Measurements from ENCODE around the gene C2orf80. TPM values are rescaled to one million over a fixed set of nuclear protein-coding genes. Genes with fewer than 3 reads are reported as not detected.
A peak's percentile ranks its signal among the peaks of the same experiment; 100 is the strongest.

C2orf80 gene
- total and polyA plus RNA-seq, 2 experiments from 2014 or later = 0.92 TPM; not detected in 1

GRCh38 chr2:208204166-208204565 is 14.3 kb upstream of the C2orf80 start:
- Mint-ChIP-seq H3K36me3 (ENCODE audit: low read depth) (no peaks in the 10 kb centered on the region), H3K27ac (no peak overlapping the region), H3K4me3 (no peak overlapping the region), H3K27me3 (ENCODE audit: insufficient read depth, low read depth, poor library complexity) (peaks cover 2% of the 10 kb centered on the region), H3K9me3 (no peaks in the 10 kb centered on the region), H3K4me1 (no peaks in the 10 kb centered on the region)
- Histone ChIP-seq H3K79me2 (replicated peaks; ENCODE audit: insufficient read depth) (no peaks in the 10 kb centered on the region), H3K36me3 (ENCODE audit: insufficient read depth) (no peaks in the 10 kb centered on the region), H3K27me3 (ENCODE audit: insufficient read depth) (no peaks in the 10 kb centered on the region), H4K20me1 (replicated peaks; ENCODE audit: insufficient read depth) (no peaks in the 10 kb centered on the region), H3K4me3 (no peak overlapping the region), H2AFZ (peak overlapping the region; percentile 77; the same call in 1 of the 2 replicates), H3K4me2 (no peak overlapping the region), H3K9me2 (ENCODE audit: insufficient read depth) (no peaks in the 10 kb centered on the region; the same call in 1 of the 2 replicates), H3F3A (replicated peaks; ENCODE audit: low read depth) (no peaks in the 10 kb centered on the region), H3K4me1 (ENCODE audit: insufficient read depth) (no peaks in the 10 kb centered on the region), H3K27ac (ENCODE audit: low read depth) (no peak overlapping the region)
- DNase-seq (ENCODE audit: low spot score) (no peak), ATAC-seq (no peak)
- TF ChIP-seq STAT1 (IDR thresholded peaks at IDR 0.05; ENCODE audit: unreplicated experiment) (no peak), EZH2phosphoT487 (IDR thresholded peaks at IDR 0.05; ENCODE audit: unreplicated experiment) (no peak), ETS1 (IDR thresholded peaks at IDR 0.05) (no peak), REST (IDR thresholded peaks at IDR 0.05; ENCODE audit: unreplicated experiment) (no peak), POLR2AphosphoS5 (IDR thresholded peaks at IDR 0.05; ENCODE audit: low read depth) (no peak), EZH2 (IDR thresholded peaks at IDR 0.05; ENCODE audit: low read depth, unreplicated experiment) (no peak), CTCF (conservative IDR thresholded peaks at IDR 0.05; ENCODE audit: low read depth in 2 of 2) (no peak), NANOG (IDR thresholded peaks at IDR 0.05; ENCODE audit: borderline replicate concordance) (no peak), CREB1 (CRISPR knock-in tag; IDR thresholded peaks at IDR 0.05; ENCODE audit: low read depth) (no peak), ZNF114 (CRISPR knock-in tag; IDR thresholded peaks at IDR 0.05) (no peak), ZNF331 (CRISPR knock-in tag; IDR thresholded peaks at IDR 0.05; ENCODE audit: low read depth) (no peak), ZNF462 (CRISPR knock-in tag; IDR thresholded peaks at IDR 0.05) (no peak), JUNB (IDR thresholded peaks at IDR 0.05; ENCODE audit: unreplicated experiment) (no peak)

Measured in GM23338 (cell line).